ENCODE results near the gene OR8S1.
"Not testable (repeated sequence)": the region's sequence is repeated elsewhere in the genome, so short reads cannot be mapped to it uniquely, and the experiment has no call there.

OR8S1 gene, protein sequence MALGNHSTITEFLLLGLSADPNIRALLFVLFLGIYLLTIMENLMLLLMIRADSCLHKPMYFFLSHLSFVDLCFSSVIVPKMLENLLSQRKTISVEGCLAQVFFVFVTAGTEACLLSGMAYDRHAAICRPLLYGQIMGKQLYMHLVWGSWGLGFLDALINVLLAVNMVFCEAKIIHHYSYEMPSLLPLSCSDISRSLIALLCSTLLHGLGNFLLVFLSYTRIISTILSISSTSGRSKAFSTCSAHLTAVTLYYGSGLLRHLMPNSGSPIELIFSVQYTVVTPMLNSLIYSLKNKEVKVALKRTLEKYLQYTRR

DNA sequence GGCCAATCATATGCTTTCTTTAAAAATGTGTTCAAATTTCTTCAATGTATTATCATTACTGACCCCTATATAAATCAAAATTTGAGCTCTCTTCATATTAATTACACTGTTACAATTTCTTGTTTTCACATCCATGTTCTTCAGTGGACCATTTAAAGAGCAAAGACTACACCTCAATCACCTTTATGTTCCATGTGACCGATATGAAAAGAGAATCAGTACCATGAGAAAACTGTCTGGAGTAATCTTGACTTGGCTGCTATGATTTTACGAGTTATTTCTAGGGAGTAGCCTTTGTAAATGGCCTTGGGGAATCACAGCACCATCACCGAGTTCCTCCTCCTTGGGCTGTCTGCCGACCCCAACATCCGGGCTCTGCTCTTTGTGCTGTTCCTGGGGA lies at the start of gene OR8S1:
Gene OR8S1 (plus strand): TSS at position 301 of the 400 bp plus-strand sequence. CDS start 0 bp downstream, at position 301.
- no peak for DNase-seq

DNA sequence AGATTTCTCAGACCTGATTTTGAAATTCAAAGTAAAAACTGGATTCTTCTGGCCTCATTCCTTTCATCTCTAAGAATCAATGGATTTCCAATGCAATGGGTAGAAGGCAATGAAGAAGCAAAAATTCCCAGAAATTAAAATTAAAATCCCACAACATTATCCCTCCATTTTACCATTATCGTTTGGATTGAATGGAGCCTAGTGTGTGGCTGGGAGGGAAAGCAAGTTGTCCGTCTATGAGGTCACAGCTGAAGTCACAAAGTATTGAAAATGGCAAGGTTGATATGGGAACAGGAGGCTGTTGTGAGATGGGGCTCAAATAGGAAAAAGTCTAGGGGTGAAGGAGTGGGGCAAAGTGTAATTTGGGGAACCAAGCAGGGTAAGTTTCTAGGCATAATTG lies 43.2 kb upstream of the OR8S1 start, which contains the start of gene C12orf54:
Gene C12orf54 (plus strand): TSS at position 301 of the 400 bp plus-strand sequence. CDS start 799 bp downstream, outside the sequence.
- DNase-seq: no peak

DNA sequence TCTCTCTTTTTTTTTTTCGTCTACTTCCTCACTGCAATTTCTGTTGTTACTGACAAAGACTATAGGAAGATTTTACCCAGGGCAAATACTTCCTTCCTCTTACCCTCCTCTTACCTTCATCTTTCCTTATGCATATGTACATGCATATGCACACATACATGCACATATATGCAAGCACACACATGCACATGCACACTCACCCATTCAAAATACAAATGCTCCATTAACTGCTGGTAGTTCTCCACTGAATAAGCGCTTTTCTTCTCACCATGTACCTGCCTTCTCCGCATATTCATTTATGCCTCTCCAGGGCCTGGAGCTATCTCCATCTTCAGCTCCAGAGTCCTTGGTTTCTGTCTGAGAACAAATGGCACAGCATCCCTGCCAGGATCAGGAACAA lies 42.5 kb upstream of the OR8S1 start:
- no peak for DNase-seq

DNA sequence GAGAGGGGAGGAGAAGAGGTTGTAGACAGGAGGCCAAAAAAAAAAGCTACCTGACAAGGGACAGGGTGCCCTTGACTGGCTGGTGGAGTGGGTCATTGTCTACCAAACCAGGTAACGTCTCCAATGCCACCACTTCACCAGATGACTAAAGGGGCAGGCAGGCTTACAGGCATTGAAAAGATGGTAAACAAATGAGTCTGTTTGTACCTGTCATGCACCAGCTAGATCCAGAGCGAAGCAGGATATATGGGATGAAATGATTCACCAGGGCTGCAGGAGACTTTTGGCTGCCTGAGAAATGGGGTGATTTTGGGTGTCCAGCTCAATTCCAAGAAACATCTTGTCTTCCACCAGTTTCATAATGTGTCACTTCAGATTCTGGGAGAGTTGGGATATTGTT lies 39.2 kb upstream of the OR8S1 start:
- DNase-seq: no peak

DNA sequence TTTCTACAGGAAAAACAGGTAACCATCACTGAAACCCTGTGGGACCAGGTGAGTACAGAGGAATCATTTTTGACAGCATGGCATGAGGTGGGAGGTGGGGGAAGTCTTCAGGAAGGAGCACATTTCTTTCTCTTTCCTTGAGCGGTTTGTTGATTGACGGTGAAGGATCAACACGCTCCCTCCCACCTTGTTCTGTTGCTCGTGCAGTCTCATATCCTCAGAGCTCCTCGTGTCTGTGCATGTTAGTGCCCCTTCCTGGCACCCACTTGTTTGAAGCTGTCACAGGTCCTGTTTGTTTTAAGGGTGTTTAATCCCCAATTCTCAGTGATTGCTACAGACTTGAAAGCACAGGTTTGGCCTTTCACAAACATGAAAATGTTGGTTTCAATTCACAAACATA lies 38.8 kb upstream of the OR8S1 start:
- DNase-seq: no peak

DNA sequence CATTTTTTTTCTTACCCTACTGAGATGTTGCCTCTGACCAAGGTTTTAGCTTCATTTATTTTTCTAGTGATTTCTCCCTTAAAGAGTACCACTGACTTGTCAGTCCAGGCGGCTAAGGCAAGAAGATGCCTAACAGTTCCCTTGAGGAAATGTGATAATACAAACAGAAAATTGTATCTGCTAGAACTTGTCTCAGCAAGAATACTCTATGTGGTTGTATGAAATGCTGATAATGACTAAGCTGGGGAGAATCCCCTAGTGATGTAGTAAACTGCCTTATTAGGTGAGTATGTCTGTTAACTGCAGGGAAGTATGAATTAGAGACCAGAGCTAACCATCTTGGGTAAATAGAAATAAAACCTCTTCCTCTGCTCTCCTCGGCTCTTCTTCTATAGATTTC lies 36.4 kb upstream of the OR8S1 start:
- DNase-seq: no peak

DNA sequence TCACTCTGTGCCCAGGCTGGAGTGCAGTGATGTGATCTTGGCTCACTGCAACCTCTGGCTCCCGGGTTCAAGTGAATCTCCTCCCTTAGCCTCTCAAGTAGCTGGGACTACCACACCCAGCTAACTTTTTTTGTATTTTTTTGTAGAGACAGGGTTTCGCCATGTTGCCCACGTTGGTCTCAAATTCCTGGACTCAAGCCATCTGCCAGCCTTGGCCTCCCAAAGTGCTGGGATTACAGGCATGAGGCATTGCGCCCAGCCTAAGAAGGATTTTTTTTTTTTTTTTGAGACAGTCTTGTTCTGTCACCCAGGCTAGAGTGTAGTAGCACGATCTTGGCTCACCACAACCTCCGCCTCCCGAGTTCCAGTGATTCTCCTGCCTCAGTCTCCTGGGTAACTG lies 36.0 kb upstream of the OR8S1 start:
- not testable (repeated sequence) for DNase-seq

DNA sequence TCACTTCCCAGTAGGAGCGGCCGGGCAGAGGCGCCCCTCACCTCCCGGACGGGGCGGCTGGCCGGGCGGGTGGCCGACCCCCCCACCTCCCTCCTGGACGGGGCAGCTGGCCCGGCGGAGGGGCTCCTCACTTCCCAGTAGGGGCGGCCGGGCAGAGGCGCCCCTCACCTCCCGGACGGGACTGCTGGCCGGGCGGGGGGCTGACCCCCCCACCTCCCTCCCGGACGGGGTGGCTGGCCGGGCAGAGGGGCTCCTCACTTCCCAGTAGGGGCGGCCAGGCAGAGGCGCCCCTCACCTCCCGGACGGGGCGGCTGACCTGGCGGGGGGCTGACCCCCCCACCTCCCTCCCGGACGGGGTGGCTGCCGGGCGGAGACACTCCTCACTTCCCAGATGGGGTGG lies 25.2 kb upstream of the OR8S1 start:
- not testable (repeated sequence) for DNase-seq

DNA sequence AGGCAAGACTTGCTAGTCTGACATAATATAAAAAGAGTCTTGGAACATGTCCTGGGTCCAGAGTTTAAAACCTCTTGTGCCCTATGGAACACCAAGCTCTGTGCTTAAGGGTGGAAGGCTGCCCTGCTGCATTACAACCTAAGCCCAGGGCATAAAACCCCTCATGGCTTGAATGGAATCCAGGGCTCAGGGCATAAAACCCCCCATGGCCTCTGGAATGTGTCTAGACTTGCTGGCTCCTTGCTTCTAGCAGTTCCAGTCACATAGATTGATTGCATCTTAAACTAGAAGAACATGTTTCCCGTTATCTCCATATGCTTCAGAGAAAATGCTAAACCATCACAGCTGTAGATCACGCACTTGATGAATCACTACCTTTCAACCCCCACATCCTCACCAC lies 18.6 kb upstream of the OR8S1 start:
- DNase-seq: not testable (repeated sequence)

DNA sequence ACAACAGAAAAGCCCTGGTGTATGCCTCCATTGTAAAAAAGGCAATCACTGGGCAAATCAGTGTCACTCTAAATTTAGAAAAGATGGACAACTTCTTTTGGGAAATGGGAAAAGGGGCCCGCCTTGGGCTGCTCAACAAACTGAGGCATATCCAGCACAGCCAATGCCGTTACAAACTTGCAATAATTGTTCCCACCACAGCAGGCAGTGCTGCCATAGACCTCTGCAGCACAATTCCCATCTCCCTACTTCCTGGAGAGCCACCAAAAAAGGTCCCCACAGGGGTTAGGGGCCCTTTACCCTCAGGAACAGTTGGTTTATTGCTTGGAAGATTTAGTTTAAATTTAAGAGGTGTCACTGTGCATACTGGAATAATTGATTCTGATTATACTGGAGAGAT lies 16.4 kb upstream of the OR8S1 start:
- no peak for DNase-seq

DNA sequence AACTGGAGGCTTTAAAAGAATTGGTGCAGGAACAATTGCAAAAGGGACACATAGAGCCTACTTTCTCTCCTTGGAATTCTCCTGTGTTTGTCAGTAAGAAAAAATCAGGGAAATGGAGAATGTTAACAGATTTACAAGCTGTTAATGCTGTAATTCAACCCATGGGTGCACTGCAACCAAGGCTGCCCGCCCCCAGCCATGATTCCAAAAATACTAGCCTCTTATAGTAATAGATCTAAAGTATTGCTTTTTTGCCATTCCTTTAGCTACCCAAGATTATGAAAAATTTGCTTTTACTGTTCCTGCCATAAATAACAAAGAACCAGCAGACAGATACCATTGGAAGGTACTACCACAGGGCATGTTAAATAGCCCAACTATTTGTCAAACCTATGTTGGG lies 15.3 kb upstream of the OR8S1 start:
- DNase-seq: no peak

DNA sequence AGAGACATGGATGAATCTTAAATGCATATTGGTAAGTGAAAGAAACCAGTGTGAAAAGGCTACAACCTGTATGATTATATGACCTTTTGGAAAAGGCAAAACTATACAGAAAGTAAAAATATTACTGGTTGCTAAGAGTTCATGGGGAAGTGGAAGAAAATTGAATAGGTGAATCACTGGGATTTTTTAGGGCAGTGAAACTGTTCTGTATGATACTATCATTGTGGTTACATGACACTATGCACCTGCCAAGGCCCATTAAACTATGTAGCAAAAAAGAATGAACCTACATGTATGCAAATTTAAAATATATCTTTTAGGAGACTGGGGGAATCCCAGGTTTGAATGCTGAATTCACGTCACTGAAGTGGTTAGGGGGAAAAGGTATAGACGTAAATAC lies 12.6 kb upstream of the OR8S1 start:
- DNase-seq: no peak

DNA sequence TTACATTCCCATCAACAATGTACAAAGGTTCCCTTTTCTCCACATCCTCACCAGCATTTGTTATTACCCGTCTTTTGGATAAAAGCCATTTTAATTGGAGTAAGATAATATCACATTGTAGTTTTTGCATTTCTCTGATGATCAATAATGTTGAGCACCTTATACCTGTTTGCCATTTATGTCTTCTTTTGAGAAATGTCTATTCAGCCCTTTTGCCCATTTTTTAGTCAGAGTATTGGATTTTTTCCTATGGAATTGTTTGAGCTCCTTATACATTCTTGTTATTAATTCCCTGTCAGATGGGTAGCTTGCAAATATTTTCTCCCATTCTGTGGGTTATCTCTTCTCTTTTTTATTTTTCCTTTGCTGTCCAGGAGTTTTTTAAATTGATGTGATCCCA lies 10.7 kb upstream of the OR8S1 start:
- DNase-seq: no peak

DNA sequence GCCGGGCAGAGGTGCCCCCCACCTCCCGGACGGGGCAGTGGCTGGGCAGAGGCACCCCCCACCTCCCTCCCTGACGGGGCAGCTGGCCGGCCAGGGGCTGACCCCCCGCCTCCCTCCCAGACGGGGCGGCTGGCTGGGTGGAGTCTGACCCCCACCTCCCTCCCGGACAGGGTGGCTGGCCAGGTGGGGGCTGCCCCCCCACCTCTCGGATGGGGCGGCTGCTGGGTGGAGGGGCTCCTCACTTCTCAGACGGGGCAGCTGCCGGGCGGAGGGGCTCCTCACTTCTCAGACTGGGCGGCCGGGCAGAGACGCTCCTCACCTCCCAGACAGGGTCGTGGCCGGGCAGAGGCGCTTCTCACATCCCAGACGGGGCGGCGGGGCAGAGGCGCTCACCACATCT lies 5.1 kb upstream of the OR8S1 start:
- DNase-seq: not testable (repeated sequence)

DNA sequence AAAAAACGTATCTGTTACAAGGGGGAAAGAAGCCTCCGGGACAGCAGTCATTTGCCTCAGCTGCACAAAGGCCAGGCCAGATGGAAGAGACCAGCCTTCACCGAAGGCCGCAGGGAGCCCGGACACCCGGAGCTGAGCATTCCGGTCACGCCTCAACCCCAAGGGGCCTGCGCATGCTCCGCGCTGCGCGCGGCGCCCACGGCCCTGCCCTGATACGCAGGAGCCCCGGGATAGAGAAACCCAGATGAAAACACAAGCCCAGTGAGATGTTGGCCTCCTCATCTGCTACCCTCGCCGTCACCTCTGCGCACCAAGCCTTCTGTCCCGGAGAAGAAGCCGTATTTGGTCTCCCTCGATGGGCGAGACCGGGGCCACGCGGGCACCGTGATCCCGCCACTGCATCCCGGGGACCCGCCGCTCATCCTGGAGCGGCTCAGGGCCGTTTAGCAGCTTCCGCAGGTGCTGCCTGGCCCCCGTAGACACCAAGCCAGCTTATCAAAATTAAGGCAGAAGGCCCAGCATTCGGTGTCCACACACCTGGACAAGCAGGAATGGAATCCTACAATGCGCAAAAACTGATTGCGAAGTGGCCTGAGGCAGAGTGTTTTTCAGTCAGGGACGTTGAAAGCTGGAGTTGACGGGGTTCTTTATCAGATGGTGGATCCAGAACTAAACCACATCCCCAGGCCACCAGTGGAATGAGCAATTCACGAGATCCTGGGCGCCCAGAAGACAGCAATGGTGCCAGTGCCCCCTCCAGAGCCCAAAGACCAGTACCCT lies 2.6 kb downstream of the OR8S1 start:
- DNase-seq: no peak

DNA sequence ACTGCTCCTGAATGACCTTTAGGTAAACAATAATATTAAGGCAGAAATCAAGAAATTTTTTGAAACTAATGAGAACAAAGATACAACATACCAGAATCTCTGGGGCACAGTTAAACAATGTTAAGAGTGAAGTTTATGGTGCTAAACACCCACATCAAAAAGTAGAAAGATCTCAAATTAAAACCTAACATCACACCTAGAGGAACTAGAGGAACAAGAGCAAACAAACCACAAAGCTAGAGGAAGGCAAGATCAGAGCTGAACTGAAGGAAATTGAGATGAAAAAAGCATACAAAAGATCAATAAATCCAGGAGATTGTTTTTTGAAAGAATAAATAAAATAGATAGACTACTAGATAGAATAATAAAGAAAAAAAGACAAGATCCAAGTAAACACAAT lies 7.2 kb downstream of the OR8S1 start:
- DNase-seq: no peak

DNA sequence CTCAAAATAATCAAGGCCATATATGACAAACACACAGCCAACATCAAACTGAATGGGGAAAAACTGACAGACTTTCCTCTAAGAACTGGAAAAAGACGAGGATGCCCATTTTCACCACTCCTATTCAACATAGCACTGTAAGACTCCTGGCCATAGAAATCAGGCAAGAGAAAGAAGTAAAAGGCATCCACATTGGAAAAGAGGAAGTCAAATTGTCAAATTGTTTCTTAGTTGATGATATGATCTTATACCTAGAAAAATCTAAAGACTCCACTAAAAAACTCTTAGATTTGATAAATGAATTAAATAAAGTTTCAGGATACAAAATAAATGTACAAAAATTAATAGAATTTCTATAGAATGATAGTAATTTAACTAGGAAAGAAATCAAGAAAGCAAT lies 11.2 kb downstream of the OR8S1 start:
- DNase-seq: no peak

DNA sequence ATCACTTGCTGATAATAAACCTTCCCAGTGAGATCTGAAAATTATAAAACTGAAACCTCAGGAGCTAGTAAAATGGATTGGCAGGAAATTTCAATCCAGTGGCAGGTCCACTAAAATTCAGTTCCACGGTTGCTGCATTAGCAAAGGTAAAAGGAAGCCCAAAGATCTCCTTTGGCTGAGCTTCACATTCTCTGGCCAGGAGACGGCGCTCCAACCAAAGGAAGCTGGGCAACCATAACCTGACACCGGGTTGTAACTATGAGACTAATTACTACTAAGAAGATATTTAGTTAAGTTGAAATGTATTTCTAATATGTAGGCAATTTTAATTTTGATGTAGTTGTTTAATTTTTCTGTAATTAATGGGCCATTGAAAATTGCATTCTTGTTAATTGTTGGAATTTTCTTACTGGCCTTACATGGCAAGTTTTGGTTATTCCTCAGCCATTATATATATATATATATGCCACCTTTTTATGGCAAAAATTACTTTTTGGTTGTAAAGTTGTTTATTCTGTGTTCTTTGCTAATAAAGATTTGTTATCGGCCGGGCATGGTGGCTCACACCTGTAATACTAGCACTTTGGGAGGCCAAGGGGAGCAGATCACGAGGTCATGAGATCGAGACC lies 17.0 kb downstream of the OR8S1 start:
- DNase-seq: no peak

DNA sequence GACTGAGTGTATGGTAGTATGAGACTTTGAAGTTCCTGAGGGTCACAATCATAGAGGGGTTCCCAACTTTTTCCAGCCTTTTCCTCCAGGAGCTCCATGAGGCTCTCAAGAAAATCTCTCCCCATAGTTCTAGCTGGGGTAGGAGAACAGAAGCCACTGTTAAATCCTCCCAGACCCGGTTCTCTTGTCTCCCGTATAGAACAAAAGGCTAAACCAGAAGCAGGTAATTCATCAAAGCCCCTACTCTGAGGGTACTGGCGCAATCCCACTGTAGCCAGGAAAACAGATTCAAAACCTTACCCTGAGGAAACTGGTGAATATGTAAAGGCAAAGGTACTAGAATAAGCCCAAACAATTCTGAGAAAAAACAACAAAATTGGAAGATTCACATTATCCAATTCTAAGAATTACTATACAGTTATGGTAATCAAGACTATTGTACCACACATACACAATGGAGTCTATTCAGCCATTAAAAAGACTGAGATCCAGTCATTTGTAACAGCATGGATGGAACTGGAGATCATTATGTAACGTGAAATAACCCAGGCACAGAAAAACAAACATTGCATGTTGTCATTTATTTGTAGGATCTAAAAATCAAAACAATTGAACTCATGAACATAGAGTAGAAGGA lies 20.5 kb downstream of the OR8S1 start:
- DNase-seq: no peak

DNA sequence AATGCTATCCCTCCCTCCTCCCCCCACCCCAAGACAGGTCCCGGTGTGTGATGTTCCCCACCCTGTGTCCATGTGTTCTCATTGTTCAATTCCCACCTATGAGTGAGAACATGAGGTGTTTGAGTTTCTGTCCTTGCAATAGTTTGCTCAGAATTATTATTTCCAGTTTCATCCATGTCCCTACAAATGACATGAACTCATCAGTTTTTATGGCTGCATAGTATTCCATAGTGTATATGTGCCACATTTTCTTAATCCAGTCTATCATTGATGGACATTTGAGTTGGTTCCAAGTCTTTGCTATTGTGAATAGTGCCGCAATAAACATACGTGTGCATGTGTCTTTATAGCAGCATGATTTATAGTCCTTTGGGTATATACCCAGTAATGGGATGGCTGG lies 21.6 kb downstream of the OR8S1 start:
- DNase-seq: not testable (repeated sequence)

DNA sequence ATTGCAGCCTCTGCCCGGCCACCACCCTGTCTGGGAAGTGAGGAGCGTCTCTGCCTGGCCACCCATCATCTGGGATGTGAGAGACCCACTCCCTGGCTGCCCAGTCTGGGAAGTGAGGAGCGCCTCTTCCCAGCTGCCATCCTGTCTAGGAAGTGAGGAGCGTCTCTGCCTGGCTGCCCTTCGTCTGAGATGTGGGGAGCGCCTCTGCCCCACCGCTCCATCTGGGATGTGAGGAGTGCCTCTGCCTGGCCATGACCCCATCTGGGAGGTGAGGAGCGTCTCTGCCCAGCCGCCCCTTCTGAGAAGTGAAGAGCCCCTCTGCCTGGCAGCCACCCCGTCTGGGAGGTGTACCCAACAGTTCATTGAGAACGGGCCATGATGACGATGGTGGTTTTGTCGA lies 26.2 kb downstream of the OR8S1 start:
- not testable (repeated sequence) for DNase-seq

DNA sequence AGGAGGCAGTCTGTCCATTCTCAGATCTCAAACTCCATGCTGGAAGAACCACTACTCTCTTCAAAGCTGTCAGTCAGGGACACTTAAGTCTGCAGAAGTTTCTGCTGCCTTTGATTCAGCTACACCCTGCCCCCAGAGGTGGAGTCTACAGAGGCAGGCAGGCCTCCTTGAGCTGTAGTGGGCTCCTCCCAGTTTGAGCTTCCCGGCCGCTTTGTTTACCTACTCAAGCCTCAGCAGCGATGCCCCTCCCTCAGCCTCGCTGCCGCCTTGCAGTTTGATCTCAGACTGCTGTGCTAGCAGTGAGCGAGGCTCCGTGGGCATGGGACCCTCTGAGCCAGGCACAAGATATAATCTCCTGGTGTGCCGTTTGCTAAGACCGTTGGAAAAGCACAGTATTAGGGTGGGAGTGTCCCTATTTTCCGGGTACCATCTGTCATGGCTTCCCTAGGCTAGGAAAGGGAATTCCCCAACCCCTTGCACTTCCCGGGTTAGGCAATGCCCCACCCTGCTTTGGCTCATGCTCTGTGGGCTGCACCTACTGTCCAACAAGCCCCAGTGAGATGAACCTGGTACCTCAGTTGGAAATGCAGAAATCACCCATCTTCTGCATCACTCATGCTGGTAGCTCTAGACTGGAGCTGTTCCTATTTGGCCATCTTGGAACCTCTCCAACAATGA lies 28.4 kb downstream of the OR8S1 start:
- not testable (repeated sequence) for DNase-seq

DNA sequence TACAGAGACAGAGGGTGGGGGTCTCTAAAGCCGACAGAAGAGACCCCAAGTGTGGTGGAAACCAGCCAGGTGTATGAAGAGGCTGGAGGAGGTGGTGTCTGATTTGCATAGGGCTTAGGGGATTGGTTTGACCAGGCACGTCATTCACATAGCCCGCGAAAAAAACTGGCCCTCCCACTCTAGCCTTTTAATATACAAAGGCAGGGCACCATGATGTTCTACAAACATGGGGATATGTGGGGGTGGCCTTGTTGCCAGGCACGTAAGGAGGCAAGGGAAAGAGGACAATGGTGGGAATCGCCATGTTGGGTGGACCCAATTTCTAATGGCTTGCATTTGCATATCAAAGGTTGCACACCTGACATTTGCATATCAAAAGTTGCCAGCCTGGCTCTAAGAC lies 31.2 kb downstream of the OR8S1 start:
- DNase-seq: no peak
